NCI-H2107 treated with DMSO at 0.1 percent for 48 hours (cell line): Measurements from ENCODE around the gene GTF2IRD1.
"Not testable (repeated sequence)": the region's sequence is repeated elsewhere in the genome, so short reads cannot be mapped to it uniquely, and the experiment has no call there.

Experiments
- DNase-seq: peaks from one replicate; lab custom pipeline; 2025; ENCODE audit not compliant: unreplicated experiment; lab: John Stamatoyannopoulos, UW

Gene GTF2IRD1

DNA sequence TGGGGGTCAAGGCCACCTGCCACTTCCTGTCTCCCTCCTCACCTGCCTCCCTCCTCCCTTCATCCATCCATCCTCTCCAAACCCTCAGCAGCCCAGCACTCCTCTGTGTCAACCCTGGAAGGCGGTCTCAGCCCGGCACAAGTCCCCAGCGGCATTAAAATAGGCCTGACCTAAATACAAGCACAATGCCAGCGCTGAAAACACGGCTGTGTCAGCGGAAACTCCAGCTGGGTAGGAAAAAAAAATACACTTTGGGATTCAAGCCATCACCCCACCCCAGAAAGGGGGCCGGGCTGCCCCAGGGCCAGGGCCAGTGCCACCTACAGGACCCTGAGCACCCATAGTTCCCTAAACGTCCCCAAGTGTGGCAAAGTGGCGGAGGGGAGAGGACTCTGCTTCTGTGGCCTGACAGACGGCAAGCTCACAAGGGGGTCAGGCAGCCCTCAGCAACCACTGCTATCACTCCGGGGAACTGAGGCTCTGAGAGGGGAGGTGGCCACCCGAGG is 22.7 kb upstream of the GTF2IRD1 start:
- DNase-seq, result peak; percentile 18

DNA sequence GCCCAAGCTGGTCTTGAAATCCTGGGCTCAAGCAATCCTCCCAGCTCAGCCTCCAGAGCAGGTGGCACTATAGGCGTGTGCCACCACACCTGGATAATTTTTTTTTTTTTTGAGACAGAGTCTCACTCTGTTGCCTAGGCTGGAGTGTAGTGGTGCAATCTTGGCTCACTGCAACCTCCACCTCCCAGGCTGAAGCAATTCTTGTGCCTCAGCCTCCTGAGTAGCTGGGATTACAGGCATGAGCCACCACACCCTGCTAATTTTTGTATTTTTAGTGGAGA is 16.5 kb upstream of the GTF2IRD1 start:
- not testable (repeated sequence) for DNase-seq

DNA sequence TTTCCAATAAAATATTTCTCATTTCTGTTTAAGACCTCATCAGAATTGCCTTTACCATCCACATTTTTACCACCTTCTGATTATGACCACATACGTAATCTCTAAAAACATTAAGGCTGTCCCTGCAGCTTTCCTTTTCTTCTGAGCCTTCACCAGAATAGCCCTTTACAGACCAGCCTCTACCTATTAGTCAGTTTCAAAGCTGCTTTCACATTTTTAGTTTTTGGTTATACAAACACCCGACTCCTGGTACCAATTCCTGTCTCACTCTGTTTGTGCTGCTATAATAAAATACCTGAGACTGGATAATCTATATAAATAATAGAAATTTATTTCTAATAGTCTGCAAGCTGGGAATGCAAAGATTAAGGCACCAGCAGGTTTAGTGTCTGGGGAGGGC is 15.4 kb upstream of the GTF2IRD1 start:
- no peak for DNase-seq

DNA sequence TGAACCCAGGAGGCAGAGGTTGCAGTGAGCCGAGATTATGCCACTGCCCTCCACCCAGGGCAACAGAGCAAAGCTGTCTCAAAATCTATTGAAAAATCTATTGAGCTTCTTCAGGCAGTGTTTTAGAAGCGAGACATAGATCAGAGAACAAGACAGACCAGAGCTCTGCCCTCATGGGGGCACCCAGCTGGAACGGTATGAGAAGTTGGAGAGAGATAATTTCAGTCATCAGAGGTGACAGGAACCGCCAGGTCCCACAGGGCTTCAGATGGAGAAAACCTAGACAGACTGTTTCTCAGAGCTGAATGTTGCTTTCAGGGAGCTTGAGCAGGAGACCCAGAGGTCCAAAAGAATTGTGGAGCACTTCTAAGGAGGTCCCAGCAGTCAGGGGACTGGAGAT is 14.2 kb upstream of the GTF2IRD1 start:
- DNase-seq, result no peak

DNA sequence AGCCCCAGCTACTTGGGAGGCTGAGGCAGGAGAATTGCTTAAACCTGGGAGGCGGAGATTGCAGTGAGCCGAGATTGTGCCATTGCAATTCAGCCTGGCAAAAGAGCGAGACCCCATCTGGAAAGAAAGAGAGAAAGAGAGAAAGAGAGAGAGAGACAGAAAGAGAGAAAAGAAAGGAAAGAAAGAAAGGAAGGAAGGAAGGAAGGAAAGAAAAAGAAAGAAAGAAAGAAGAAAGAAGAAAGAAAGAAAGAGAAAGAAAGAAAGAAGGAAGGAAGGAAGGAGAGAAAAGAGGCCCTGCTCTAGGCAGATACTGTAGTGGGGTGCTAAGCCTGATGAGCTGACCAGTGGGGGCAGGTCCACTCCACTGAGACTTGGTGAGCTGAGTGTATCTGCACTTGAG is 13.6 kb upstream of the GTF2IRD1 start:
- not testable (repeated sequence) for DNase-seq

DNA sequence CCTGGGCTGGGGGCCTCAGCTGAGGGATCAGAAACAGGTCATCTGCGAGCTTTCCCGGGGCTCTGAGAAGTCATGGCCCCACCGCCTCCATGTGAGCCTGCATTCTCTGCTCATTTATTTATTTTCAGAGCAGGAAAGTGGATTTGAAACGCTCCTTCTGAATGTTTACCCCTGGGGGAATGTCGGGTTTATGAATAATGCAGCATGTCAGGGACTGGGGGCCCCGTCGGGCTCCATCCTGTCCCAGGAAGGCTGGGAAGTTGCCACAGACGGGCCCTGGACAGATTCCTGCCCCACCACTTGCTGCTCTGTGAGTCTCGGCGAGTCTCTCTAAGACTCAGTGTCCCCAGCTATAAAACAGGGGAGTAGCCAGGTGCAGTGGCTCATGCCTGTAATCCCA is 11.9 kb upstream of the GTF2IRD1 start:
- no peak for DNase-seq

DNA sequence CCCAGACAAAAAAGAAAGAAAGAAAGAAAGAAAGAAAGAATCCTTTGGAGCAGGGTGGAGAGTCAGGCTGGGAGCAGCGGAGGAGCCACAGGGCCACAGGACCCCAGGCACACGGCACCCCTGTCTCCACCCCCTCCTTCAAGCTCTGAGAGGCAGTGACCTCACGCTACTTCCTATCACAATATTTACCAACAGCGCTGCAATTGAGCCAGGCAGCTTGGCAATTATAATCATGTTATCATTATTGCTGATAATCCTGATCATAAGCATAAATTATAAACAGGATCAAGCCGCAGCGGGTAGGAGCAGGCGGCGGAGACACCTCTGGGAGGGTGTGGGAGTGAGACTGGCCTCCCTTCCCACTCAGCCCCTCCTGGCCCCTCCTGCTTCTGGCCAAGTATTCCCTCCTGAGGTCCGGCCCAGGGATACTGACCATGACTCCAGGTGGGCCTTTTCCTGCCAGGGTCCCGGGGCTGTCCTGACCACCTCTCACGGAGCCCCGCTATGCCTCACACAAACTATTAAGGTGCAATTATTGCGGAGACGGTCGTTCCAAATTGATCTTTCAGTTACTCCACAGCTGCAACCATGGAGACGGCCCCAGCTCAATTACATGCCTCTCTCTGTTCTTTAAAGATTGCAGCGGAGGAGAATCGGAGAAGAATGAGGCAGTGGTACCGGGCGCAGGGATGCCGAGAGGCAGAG is 10.0 kb upstream of the GTF2IRD1 start:
- peak; percentile 36 for DNase-seq

DNA sequence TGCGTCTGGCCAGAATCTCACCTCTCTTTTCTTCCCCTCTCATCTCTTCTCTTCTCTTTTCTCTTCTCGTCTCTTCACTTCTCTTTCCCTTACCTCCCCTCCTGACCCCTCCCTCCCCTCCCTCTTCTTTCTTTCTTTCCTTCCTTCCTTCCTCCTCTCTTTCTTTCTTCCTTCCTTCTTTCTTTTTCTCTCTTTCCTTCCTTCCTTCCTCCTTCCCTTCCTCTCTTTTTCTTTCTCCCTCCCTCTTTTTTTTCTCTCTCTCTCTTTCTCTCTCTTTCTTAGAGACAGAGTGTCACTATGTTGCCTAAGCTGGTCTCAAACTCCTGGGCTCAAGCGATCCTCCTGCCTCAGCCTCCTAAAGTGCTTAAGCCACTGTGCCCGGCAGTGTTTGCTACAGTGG is 4.6 kb upstream of the GTF2IRD1 start:
- no peak for DNase-seq

DNA sequence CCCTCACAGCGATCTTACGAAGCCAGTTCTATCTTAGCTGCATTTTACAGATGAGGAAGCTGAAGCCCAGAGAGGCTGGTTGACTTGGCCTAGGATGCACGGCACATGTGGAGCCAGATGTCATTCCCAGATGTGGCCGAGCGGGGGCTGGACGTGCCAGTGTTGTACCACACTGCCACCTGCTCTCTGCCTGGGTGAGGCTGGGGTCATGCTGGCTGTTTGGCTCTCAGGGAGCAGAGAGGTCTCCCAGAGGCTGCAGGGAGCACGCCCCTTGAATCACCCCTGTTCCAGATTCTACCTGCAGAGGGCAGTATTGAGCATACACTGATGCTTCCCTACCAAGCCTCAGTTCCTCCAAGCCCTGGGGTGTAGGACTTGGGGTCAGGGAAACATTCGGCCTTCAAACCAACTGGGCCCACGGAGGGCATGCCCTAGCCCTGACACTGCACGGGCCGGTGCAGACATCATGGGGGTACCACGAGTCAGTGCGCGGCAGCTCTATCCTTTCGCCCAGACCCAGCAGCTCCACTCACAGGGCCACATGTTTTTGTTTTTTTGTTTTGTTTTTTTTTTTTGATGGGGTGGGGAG is 3.8 kb upstream of the GTF2IRD1 start:
- DNase-seq, result peak; percentile 28

DNA sequence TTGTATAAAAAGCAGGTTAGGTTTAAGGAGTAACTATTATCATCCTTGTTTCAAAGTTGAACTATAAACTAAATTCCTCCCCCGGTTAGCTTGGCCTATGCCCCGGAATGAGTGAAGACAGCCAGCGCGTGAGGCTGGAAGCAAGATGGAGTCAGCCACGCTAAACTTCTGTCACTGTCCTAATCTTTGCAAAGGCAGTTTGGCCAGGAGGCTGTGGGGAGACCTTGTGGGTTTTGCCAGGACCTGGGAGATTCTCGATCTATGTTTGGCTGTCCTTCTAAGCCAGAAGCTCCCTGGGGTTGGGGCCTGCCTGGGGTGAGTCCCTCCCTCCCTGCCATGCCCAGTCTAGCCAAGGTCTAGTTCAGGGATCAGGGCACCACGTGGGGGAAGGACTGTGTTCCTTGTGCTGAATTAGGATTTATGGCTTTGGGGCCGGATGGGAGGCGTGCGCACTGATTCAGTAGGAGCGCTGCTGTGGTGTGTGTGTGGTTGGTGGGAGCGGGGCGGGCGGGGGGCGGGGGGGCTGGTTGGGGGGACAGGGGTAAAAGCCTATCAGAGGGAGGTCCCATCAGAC is 871 bp upstream of the GTF2IRD1 start:
- DNase-seq, result no peak

DNA sequence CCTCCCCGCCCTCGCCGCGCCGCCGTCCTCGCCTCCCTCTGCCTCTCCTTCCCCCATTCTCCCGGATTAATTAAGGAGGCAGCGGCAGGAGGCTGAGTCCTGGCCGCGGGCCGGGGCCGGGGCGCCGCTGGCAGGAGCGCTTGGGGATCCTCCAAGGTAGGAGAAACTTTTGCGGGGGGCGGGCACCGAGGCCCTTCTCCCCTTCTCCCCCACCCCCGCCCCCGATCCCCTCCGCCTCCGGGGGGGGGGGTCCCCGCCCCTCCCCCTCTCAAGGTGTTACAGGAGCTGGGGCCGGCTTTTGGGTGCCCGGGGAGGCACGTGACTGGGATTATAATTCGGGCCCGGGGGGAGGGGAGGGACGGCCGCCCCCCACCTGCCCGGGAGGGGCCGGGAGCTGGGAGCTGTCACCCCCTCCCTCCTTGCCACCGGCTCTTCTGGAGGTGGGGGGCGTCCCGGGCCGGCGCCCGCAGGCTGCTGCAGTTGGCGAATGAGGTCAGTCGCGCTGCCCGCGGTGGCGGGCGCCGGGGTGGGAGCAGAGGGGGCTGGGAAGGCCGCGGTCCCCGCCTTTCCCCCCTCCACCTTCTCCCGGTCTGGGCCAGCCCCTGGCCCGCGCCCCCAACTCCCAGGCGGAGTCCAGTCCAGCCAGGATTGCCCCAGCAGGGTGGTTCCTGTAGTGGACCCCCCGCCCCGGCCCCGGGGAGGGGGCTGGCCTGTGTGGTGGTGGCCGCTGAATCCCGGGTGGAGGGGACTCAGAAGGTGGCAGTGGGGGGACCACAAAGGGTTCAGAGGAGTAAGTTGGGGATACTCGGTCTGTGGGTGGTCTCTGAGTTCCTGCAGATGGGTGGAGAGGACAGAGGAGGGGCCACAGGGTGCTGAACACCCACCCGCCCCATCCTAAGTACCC is 567 bp downstream of the GTF2IRD1 start:
- DNase-seq, result peak; percentile 54

DNA sequence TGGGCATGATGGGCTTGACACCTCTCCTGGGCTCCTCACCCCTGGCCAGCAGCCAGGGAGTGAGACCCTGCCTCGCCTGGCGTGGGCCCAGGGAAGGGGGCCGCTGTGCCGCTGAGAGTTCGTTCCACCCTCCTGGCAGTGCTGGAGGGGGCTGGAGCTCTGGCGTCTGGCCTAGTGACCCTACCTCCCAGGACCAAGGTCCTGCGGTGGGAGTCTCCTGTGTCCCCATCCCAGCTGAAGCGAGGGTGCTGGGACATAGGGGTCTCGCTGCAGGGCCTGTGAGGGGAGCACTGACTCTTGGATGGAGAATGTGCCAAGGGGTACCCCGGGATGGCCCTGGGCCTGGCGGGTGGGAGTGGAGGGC is 1.2 kb downstream of the GTF2IRD1 start:
- DNase-seq, result no peak

DNA sequence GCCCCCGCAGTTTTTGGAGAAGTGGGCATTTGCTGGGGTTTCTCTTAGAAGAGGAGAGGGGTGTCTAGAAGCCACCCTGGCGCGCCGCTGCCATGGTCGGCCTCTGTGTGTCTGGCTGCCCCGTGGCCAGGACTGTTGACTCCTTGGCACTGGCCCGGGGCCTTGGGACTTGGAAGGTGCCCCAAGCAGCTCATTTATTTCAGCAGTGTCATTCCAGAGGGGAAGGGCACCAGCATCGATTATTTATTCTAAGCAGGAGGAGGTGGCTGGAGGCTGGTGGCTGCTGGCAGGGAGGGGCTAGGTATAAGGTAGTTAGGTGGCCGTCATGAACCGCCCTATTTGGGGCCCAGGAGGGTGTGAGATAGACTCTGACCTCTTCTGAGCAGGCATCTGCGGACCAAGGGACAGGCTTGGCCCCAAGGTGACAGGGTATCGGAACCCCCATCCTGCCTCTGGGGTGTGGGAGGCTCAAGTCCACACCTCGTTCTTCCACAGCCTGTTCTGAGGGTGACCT is 1.6 kb downstream of the GTF2IRD1 start:
- no peak for DNase-seq

DNA sequence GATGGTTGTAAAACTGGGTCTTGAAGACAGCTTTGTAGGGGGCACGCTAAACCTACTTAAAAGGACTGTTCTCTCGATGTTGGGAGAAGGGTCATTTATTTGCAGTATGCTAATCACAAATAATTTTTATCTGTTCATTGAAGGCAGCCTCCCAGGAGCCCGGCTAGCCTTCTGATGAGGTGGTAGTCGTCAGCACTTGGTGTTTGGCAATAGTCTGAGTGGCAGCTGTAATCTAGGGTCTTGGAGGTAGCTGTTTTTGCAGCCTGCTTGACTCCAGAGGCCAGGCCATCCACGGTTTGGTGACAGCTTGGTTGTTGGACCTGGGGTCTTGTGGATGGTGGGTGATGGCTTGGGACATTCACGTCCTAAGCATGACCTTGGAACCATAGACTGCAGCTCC is 2.2 kb downstream of the GTF2IRD1 start:
- DNase-seq, result no peak

DNA sequence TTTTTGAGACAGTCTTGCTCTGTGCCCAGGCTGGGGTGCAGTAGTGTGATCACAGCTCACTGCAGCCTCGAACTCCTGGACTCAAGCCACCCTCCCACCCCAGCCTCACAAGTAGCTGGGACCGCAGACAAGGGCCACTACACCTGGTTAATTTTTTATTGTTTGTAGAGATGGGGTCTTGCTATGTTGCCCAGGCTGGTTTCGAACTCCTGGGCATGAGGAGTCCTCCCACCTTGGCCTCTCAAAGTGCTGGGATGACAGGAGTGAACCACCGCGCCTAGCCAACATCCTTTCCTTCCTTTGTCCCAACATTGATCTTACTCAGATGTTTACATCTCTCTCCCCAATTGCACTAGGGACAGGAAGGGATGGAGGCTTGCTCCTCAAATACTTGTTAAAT is 3.3 kb downstream of the GTF2IRD1 start:
- no peak for DNase-seq

DNA sequence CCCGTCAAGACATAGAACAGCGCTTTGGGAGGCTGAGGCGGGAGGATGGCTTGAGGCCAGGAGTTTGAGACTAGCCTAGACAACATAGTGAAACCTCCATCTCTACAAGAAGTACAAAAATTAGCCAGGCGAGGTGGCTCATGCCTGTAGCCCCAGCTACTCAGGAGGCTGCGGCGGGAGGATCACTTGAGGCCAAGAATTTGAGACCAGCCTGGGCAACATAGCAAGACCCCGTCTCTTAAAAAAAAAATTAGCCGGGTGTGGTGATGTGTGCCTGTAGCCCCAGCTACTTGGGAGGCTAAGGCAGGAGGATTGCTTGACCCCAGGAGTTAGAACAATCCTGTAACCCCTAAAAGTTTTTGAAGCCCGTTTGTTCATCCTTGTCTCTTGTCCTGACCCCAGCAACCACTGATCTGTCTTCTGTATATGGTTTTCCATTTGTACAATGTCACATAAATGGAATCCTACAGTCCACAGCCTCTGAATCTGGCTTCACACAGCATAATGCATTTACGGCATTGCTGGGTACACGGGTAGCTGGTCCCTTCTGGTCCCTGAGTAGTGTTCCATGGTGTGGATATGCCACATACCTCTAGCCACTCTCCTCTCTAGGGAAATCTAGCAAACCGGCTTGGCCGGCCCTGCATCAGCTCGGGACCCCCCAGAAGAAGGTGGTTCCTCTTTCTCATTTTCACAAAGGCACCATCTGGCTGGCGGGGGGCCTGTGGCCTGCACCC is 8.4 kb downstream of the GTF2IRD1 start:
- no peak for DNase-seq

DNA sequence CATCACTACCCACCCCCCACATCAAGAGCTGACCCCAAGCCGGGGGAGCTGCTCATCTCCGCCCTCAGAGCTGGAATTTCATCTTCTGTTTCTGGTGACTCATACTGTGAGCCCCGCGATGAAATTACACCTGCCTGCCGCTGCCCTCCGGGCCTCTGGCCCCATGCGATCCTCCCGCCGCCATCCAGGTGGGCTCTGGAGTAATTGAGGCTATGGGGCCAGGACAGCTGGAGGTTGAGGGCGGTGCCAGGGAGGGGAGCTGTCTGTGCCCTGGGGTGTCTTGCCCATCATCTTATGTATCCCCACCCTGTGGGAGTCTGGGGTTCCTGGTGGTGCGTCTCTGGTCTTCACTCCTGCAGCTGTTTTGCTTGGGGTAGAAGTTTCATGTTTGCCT is 9.0 kb downstream of the GTF2IRD1 start:
- DNase-seq, result peak; percentile 52

DNA sequence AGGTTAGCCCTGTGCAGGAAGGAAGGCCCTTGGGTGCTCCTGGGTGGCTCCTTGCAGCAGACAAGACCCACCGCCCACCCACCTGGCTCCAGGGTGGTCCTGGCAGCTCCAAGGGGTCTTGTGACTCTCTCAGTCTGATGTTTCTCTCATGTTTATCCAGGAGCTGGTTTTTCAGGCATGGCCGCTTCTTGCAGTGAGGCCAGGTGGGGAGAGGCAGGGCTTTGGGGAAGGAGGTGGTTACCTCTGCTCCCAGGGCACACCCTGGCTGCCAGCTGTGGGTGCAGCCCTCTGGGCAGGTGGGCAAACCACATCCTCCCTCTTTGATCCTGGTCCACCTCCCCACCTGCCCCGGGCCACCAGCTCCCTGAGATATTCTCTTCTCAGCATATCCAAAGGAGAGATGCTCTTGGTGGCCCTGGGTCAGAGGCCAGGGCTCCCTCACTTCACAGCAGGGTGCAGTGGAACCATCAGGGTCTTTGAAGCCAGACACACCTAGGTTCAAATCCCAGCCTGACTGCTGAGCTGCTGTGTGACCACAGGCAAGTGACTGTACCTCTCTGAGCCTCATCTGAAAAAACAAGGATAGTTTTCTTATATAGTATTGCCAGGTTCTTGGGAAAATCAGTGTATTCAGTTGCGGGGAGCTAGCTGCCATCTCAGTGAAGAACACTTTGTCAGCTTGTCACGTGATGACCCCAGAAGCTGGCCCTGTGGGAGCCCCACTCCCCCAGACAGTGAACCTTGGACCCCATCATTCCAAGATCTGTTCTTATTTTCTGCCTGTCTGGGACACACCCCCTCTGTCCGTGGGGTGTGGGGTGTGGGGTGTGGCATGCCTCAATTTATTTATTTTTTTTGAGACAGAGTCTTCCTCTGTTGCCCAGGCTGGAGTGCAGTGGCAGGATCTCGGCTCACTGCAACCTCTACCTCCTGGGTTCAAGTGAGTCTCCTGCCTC is 11.5 kb downstream of the GTF2IRD1 start:
- DNase-seq, result peak; percentile 11

DNA sequence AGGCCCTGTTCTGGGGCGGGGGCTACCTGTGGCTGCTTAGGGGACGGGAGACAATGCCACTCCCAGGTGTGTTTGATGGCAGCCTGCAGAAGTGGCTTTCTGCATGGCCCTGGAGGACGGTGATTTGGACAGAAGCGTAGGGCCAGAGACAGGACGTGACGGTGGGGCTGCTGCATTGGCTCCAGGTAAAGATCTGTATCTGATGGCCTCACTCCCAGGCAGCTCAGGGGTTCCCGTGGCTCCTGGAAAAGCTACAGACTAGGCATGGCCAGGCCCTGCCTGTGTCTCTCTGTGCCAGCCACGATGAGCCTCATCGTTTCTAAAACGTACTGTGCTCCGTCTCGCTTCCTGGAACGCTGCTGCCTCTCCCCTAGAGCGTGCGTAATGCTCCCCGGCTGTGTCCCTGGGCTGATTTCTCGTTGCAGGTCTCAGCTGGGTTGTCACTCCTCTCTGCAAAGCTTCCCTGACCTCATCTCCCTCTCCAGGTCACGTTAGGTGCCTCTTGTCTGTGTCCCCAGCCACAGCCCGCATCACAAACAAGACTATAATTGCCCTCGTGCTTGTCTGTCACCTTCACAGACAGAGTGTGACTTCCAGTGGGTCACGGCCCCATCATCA is 12.6 kb downstream of the GTF2IRD1 start:
- peak; percentile 48 for DNase-seq
